Gastroesophageal sphincter (tissue), 3 donors: Measurements from ENCODE around the gene SHANK2.

Experiments
- CTCF ChIP-seq, 4 experiments: fragments of 200-600 bp in 2 of 4; fragments of 450-650 bp in 2 of 4; sonication (generic) in 1 of 4; IDR thresholded peaks; one replicate each; pipeline ENCODE4 v1.5.1; 2017 to 2019; ENCODE audit warnings: antibody characterized with exemption in 4 of 4, mild to moderate bottlenecking in 2 of 4, moderate library complexity in 2 of 4
- EP300 ChIP-seq: sonication (generic); formaldehyde crosslinking; IDR thresholded peaks from one replicate; pipeline ENCODE4 v1.6.1; 2017; ENCODE audit warnings: antibody characterized with exemption, mild to moderate bottlenecking
- POLR2AphosphoS5 ChIP-seq: sonication (generic); formaldehyde crosslinking; IDR thresholded peaks from one replicate; pipeline ENCODE4 v1.6.1; 2017; ENCODE audit warnings: antibody characterized with exemption

- no peak for TF ChIP-seq CTCF (IDR thresholded peaks at IDR 0.05)
- no peak for TF ChIP-seq POLR2AphosphoS5
- no peak for TF ChIP-seq EP300
These were observed 38.5 kb downstream of the SHANK2 start for GRCh38 chr11:71213696-71214552.
